ENCODE results near the gene MRPL19.

- TF ChIP-seq CTCF (IDR thresholded peaks at IDR 0.05; ENCODE audit: insufficient read depth, low read length, poor library complexity, severe bottlenecking) (no peak), EZH2phosphoT487 (conservative IDR thresholded peaks at IDR 0.05; ENCODE audit: low read length) (no peak)
Observed at GRCh38 chr2:75646583-75647425, at the start of gene MRPL19.
